HuH-7.5 (cell line): ENCODE measurements around the gene SPACA9.

Experiments used
- DNase-seq: peaks from one replicate; pipeline ENCODE4 v3.0.0; 2011; ENCODE audit warnings: low spot score

The SPACA9 gene

DNA sequence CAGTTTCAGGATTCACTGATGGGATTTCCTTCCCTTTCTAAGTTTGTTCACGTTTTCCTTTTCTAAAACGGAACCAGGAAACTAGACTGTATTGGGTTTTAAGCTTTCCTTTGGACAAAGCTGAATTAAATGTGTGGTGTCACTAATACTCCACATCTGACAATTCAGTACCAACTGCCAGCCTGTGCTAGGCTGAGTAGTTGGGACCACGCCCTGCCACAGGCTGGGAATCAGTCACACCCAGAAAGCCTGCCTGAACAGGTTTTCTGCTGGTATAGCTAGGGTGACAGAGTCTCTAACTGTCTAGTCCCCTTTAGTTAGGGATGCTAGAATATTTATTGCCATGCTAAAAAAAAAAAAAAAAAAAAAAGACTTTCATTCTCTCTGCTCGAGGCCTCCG lies 15.6 kb downstream of the SPACA9 start:
- no peak for DNase-seq

DNA sequence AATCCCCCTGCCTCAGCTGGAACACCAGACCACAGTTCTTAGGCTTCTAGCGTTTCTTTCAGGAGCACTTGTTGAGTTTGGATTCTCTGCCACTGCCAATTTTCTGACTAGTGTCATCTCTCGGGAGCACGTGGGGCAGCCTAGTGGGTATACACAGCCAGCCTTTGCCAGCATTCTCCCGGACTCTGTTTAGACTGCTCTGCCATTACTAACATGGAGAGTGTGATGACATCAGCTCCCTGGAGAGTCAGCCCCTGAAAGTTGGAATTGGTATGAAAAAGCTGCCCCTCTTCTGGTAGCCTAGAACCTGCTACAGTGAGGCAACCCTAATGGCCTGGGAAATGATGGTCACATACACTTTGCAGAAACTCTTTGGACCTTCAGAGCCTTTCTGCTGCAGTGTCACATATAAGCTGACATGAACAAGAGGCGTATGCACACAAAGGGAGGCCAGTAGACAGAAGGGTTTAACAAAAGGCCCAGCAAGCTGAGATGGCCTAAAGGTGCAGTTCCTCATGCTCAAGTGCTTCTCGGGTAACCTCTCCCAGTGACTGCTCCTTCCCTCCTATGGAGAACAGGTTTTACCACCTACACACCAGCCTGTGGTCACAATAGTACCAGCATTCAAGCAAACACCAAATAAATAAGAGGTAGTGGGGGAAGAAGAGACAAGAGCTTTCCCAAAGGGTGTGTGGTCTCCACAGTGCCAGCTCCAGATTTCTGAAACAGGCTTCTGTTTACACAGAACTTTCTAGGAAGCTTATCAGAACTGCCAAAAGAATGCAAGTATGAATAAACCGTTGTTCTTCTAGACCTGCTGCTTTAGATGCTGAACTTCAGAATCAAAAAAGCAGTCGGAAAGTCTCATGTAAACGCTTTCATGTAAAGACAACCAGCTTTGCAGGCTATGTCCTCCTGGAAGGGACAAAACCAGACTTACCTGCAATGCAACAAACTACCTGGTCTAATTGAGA lies 16.5 kb downstream of the SPACA9 start:
- DNase-seq, result no peak

DNA sequence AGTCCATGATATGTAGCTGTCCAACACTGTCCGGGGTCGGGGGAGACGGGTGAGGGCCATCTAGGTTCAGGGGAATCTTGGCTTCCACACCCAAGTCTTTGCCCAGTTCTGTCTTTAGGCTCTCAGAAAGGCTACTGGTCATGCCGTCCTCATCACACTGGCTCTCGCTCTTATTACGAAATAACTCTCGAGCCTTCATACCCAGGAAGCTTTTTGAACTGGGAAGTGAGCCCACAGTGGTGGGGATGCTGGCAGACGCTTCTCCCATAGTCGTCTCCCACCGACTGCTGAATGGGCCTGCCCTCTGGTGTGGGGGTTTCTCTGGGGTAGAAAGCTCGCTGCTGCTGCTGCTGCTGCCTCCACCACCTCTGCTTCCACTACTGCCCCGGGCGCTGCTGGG lies 17.6 kb downstream of the SPACA9 start:
- no peak for DNase-seq

DNA sequence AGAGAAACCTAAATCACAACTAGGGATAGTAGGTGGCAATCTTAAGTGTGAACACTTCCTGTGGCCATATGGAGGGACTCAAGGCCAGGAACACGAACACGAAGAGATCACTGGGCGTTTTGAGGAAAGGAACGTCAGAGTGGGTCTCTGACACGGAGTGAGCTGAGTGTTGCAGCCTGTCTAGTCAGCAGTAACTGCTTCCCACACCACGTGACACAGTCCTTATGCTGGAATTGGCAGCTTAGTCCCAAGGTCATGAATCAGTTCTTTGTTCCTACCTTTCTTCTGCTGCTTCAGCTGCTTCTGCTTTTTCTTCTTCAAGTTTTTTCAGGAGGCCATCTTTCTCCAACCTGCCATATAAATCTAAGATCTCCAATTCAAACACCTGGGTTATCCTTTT lies 18.2 kb downstream of the SPACA9 start:
- no peak for DNase-seq

DNA sequence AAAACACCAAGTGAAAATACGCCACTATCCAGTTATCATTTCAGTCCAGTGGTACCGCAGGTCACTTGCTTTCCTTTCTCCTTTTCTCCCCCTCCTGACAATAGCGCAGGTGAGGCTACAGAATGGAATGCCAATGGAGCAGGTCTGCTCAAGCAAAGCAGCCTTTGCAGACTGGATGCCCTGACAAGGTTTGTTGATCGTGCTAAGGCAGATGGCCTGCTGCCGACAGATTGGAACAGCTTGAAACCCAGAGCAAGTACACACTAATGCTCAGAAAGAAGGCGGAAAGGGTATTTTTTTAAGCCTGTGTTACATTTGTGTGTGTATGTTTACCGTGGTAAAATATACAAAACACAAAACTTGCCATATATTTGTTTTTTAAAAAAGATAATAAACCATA lies 19.4 kb downstream of the SPACA9 start:
- DNase-seq, result no peak

DNA sequence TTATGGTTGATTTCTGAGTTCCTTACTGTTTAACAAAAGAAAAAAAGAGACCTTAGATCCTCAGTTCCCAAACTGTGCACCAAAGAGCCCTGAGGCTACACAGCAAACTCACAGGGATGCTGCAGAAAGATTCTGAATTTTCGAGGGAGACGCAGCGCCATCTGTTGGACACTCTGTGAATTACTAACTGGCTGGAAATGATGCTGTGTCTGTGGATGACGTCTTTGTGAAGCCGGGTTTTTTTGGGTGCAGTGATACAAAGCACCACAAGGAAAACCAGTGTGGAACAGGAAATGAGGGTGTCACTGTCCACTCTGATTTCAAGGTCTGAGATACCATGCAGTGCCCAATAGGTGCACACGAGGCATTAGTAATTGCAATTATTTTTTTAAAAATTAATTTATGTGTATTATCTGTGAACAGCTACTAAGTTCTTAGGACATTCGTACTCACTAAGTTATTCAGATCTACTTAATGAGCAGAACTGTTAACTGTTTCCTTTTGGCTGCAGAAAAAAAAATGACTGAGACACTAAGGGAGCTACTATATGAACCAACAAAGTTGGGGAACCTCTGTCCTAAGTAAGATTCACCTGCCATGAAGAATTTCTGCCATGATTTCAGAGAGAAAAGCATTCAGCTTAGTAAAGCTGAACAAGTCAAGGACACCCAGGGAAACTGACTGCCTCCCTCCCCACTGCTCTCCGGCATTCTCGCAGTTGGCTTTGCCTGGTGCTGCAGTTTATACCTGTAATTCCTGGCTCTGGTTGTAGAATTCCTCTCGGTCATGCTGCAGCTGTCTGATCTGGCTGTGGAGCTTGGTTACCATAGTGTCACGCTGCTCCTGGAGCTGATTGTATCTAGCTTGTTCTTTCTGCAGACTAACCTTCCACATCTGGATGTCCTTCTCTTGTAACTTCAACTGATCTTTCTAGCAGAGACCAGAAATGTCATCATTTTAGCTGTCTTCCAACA lies 23.4 kb downstream of the SPACA9 start:
- DNase-seq, result peak; percentile 79

DNA sequence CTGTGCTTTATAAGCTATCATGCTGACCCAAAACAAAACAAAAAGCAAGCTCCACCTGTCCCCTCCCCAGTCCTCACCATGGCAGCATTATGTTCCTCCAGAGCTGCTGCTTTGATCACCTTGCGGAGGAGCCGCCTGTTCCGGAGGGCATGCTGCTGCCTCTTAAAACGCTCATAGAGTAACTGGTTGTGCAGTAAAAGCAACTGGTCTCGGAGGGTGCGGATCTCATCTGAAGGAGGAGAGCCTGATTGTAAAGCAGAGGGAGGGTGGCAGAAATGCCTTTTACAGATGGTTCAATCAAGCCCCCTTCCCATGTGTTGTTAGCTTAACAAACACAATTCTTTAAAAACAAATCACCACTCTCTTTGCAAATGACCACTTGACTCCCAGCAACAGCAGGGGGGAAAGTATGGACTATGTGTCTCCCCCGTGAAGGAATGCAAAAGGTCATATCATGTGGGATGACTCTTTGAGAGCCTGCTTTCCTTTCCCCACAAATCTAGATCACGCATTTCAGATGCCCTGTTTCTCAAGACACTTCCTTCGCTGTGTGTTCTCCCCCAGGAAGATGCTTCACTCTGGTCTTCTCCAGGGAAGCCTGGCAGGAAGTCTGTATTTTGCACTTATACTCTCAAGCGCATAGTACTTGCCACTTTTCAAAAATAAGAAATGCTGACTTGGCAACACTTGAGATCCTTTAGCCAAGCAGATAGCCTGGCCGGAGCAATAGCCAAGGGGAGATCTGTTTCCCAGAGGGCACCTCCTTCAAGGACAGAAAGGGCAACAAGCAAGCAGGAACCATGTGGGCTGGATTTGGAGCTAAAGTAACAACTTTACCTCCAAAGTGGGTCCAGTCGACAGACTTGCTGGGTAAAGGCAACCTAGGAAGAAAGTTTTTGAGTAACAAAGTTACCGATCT lies 25.1 kb downstream of the SPACA9 start:
- no peak for DNase-seq

DNA sequence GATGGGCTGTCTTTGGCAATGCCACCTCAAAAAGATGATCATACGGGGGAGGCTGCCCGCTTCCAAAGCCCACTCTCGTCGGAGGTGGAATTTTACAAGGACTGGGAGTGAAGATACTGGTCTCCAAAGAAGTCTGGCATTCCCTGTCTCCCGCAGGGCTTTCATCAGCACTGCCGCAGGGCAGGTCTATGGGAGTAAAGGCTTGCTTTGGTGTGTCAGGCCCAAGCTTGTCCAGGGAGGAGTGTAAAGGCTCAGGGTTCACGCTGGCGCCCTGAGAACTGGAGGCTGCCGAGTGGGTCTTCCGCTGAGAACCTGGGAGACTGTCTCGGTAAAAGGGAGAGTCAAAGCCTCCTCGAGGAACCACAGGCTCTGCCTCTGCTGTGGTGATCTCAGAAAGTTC lies 27.0 kb downstream of the SPACA9 start:
- DNase-seq, result no peak

DNA sequence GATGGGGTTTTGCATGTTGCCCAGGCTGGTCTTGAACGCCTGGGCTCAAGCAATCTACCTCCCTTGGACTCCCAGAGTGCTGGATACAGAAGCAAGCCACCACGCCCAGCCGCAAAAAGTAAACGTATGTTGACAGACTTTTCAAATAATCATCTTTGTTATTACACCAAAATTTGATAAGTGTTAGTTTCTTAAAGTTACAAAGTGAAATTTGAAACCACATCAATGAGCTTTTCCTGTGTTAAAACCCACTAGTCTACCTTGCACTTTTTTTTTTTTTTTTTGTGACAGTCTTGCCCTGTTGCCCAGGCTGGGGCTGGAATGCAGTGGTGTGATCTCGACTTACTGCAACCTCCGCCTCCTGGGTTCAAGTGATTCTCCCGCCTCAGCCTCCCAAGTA lies 29.9 kb downstream of the SPACA9 start:
- DNase-seq, result no peak

DNA sequence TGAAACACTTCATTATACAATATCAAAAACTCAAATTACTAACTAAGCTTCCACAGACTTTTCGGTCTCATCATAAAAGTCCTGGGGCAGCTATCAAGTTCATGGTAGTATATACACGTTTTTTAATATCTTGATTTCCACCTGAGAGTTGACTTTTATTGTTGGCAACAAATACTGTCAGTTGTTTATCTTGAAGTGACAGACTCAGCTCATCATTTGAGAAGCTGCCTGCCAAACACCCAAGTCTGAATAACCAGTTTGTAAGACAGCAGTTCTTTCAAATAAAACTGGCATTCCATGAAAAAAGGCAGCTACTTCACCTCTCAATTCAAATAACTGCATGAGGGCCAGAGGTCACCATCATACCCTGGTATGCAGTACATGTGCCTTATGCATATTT lies 30.6 kb downstream of the SPACA9 start:
- no peak for DNase-seq

DNA sequence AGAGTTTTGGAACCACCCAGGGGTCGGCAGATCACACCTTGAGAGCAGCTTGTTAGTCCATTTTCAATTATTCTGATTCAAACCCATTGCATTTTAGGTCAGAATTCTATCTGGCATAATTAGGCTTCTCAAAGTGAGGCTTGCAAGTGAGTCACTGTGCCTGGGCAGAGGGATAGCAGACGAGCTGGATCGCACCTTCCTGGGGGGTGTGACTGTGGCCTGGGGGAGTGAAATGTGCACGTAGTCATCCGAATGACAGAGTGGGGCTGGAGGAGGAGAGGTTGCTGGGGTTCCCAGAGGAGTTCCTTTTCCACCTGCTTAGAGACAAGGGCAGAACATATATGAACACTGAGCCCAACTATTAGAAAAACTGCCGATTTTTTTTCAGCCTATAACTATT lies 31.7 kb downstream of the SPACA9 start:
- DNase-seq, result no peak

DNA sequence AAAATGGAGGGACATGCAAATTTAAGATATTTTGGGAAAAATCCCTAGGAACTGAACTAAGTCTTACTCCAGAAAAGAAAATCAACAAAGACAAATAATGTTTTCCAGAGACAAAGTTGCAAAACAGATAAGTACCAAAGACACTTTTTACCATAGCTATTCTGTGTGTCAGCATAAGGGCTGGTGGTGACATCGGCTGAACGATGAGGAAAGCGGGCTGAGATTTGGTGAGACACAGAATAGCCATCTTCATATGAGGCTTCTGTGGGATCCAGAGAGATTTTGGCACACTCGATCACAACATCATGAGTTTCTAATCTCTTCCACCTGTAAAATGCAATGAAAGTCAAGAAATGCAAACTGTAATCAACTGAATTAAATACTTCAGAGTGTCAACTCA lies 33.4 kb downstream of the SPACA9 start:
- DNase-seq, result no peak

DNA sequence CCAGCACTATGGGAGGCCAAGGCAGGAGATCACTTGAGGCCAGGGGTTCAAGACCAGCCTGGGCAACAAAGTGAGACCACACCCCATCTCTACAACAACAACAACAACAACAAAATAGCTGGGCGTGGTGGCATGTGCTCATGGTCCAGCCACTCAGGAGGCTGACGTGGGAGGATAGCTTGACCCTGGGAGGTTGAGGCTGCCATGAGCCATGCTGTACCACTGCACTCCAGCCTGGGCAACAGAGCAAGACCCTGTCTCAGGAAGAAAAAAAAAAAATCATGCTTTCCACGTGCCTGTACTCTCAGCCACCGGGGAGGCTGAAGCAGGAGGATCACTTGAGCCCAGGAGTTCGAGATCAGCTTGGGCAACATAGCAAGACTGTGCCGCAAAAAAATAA lies 36.2 kb downstream of the SPACA9 start:
- DNase-seq, result no peak

DNA sequence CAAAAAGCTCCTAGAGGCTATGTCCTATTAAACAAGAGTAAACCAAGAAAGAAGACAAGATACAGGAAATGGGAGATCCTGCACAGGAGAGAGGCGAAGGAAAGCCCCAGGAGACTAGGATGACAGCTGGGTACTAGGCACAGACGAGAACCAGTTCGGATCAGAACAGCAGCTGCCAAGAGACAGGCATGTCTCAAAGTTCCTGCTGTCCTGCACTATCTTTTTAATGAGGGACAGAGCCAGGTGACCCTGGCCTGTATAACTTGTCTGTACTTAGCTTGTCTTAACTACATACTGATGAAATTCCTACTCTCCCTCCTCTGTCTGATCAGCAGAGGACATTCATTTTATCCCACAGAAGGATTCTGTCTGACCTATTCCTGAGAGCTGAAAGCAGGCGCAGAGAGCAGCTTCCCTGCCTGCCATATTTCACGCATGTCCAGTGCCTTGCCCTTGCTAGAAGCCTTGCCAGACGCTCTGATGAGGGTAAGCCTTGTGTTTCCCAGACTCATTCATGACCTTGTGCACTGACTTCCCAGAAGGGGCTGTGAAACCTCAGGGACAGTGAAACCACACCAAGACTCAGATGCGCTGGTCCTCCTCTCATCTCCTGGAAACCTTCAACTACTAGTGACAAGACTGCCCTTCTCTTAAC lies 41.0 kb downstream of the SPACA9 start:
- DNase-seq, result no peak

DNA sequence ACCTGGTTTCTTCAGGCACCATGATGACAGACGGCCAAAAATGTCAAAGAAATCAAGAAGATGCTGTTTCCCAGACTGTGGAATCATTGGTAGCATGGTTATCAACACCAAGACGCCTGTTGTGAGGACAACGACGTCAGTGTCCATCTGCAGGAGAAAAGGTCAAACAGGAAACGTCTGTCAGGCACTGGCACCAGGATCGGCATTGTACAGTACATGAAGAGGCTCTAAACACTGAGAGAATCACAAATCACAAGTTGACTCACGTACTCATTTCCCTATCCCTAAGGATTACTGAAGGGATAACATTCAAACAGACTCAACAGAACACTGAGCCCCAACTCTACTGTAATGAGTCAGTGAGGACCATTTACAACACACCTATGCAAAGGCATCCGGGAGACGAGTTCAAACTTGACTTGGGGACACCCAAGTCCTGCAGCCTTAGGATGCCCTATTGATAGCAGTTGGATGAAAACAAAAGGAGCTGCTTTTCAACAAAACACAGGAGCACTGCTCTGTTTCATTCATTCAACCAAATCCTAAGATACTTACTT lies 44.7 kb downstream of the SPACA9 start:
- DNase-seq, result no peak

DNA sequence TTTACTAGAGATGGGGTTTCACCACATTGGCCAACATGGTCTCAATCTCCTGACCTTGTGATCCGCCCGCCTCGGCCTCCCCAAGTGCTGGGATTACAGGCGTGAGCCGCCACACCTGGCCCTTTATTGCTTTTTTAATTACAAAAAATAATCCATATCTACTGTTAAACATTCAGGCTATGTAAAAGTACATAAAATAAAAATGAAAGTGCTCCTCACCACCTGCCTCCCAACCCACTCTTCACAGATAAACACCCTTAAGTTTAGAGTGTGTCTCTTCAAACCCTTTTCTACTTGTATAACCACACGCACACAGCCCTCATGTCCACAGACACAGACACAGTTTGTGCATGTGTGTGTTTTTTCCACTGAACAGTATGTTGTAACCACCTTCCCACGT lies 49.0 kb downstream of the SPACA9 start:
- DNase-seq, result no peak

DNA sequence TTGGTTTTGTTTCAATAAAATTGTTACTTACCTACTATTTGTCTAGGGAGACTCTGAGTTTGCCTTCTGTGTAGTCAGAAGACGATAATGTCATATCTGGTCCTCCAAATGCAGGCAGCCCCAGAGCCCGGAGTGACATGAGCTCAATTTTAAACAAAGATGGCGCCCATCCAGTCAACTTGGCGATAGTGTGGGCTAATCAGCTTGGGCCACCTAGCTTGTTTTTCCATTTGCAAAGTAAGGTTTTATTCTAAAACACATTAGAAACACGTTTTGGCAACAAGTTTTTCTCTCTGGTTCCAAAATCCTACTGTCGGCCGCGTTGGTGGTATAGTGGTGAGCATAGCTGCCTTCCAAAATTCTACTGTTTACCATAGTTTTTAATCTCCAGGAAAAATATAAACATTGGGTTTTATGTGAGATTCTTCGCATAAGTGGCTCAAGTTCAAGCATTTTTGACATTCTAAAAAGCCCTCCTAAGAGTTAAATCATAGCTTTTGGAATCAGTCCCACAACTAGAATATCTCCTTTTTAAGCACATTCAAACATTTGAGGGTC lies 52.6 kb downstream of the SPACA9 start:
- DNase-seq, result no peak

DNA sequence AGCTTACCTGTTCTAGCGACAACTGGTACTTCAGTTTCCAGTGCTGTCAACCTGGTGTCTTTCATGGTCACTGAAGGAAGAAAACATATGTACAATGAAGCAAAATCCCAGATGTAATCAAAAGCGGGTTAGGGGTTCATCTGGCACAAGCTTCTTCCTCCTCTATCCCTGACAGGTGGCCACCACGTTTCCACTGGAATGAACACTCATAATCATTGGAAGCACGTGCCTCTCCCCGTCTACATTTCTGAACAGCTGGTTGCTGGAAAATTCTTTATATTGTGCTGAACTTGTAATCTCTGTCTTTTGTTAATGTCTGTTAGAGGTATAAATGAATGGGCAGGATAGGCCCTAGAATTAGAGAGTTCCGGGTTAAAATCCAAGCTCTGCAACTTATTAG lies 56.3 kb downstream of the SPACA9 start:
- DNase-seq, result no peak

DNA sequence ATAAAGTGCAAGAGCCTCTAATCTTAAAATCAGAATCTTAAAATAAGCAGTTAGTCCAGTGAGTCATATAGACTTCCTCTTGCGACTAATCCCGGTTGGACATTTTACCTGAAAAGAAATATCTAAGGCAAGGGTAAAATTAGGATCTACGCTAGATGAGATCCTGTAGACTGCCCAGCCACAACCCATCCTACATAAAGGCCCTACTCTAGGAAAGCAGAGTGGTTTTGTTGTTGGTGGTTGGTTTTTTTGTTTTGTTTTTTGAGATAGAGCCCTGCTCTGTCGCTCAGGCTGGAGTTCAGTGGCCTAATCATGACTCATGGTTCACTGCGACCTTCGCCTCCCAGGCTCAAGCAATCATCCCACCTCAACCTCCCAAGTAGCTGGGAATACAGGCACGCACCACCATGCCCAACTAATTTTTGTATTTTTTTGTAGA lies 58.8 kb downstream of the SPACA9 start:
- DNase-seq, result no peak

DNA sequence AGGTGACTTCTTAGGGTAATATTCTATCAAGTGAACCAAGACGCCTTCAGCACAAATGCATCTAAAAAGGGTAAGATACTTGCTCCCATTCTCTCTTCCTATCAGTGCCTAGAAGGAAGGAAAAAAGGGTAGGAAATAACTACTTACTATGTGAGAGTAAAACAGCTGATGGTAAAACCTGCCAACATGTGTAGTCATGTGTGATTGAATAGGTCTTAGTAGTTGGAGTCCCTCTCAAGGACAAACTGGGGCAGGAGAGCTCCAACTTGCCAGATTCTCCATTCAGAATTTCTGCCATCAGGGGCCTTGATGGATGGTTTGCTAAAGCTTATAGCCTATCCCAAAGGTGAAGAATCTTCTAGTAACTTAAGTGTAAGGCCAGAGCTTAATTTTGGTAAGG lies 60.5 kb downstream of the SPACA9 start:
- DNase-seq, result no peak
